ENCODE results near the gene ID1. TPM values are rescaled to one million over a fixed set of nuclear protein-coding genes. Genes with fewer than 3 reads are reported as not detected.

Gene ID1
- total and polyA plus RNA-seq, 2 of the 13 experiments (the other 11 are each of a cell fraction or from before 2014, with no cell fraction given): 320 to 419 TPM

DNA sequence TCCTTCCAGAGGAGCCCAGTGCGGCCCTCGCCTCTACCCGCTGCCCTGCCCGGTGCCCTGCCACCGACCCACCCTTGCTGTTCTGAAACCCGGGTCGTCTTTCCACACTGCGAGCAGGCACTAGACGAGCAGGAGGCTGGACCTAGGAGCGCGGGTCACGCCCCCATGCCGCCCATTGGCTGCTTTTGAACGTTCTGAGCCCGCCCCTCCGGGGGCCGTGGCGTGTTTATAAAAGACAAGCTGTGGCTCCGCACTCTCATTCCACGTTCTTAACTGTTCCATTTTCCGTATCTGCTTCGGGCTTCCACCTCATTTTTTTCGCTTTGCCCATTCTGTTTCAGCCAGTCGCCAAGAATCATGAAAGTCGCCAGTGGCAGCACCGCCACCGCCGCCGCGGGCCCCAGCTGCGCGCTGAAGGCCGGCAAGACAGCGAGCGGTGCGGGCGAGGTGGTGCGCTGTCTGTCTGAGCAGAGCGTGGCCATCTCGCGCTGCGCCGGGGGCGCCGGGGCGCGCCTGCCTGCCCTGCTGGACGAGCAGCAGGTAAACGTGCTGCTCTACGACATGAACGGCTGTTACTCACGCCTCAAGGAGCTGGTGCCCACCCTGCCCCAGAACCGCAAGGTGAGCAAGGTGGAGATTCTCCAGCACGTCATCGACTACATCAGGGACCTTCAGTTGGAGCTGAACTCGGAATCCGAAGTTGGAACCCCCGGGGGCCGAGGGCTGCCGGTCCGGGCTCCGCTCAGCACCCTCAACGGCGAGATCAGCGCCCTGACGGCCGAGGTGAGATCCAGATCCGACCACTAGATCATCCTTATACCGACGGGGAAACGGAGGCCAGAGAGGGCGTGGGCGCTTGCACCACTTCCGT, at the start of gene ID1 (continued):
- peak; percentile 90 for TF ChIP-seq ZNF350 (CRISPR knock-in tag; IDR thresholded peaks at IDR 0.05; ENCODE audit: borderline replicate concordance, low read depth)
- TF ChIP-seq HOXA5 (CRISPR knock-in tag; IDR thresholded peaks at IDR 0.05): peak; percentile 98
- TF ChIP-seq PHF5A (CRISPR knock-in tag; IDR thresholded peaks at IDR 0.05; ENCODE audit: low read depth, unreplicated experiment): peak; percentile 97
- peak; percentile 86; the same call in 1 of the 2 replicates for TF ChIP-seq ZFP36L2 (CRISPR knock-in tag; IDR thresholded peaks at IDR 0.05)
- TF ChIP-seq ZNF713 (CRISPR knock-in tag; IDR thresholded peaks at IDR 0.05): peak; percentile 96; the same call in 1 of the 2 replicates
- TF ChIP-seq, protein P1, sequence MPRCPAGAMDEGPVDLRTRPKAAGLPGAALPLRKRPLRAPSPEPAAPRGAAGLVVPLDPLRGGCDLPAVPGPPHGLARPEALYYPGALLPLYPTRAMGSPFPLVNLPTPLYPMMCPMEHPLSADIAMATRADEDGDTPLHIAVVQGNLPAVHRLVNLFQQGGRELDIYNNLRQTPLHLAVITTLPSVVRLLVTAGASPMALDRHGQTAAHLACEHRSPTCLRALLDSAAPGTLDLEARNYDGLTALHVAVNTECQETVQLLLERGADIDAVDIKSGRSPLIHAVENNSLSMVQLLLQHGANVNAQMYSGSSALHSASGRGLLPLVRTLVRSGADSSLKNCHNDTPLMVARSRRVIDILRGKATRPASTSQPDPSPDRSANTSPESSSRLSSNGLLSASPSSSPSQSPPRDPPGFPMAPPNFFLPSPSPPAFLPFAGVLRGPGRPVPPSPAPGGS (CRISPR knock-in tag; IDR thresholded peaks at IDR 0.05): peak; percentile 96
- peak; percentile 88 for TF ChIP-seq ZZZ3 (CRISPR knock-in tag; IDR thresholded peaks at IDR 0.05; ENCODE audit: borderline replicate concordance)
- TF ChIP-seq, protein P2, sequence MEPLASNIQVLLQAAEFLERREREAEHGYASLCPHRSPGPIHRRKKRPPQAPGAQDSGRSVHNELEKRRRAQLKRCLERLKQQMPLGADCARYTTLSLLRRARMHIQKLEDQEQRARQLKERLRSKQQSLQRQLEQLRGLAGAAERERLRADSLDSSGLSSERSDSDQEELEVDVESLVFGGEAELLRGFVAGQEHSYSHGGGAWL (CRISPR knock-in tag; IDR thresholded peaks at IDR 0.05): peak; percentile 97
- peak; percentile 22; the same call in 1 of the 2 replicates for TF ChIP-seq HDAC2 (CRISPR knock-in tag; IDR thresholded peaks at IDR 0.05)
- peak; percentile 92 for TF ChIP-seq DNMT1 (CRISPR knock-in tag; IDR thresholded peaks at IDR 0.05)
- TF ChIP-seq RARG (CRISPR knock-in tag; IDR thresholded peaks at IDR 0.05; ENCODE audit: low read depth): peak; percentile 96
- peak; percentile 97 for TF ChIP-seq SSRP1 (CRISPR knock-in tag; IDR thresholded peaks at IDR 0.05)
- TF ChIP-seq ZNF232 (CRISPR knock-in tag; IDR thresholded peaks at IDR 0.05; ENCODE audit: borderline replicate concordance): peak; percentile 76
- TF ChIP-seq, protein P3, sequence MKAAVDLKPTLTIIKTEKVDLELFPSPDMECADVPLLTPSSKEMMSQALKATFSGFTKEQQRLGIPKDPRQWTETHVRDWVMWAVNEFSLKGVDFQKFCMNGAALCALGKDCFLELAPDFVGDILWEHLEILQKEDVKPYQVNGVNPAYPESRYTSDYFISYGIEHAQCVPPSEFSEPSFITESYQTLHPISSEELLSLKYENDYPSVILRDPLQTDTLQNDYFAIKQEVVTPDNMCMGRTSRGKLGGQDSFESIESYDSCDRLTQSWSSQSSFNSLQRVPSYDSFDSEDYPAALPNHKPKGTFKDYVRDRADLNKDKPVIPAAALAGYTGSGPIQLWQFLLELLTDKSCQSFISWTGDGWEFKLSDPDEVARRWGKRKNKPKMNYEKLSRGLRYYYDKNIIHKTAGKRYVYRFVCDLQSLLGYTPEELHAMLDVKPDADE (CRISPR knock-in tag; IDR thresholded peaks at IDR 0.05): no peak
- TF ChIP-seq, protein P4, sequence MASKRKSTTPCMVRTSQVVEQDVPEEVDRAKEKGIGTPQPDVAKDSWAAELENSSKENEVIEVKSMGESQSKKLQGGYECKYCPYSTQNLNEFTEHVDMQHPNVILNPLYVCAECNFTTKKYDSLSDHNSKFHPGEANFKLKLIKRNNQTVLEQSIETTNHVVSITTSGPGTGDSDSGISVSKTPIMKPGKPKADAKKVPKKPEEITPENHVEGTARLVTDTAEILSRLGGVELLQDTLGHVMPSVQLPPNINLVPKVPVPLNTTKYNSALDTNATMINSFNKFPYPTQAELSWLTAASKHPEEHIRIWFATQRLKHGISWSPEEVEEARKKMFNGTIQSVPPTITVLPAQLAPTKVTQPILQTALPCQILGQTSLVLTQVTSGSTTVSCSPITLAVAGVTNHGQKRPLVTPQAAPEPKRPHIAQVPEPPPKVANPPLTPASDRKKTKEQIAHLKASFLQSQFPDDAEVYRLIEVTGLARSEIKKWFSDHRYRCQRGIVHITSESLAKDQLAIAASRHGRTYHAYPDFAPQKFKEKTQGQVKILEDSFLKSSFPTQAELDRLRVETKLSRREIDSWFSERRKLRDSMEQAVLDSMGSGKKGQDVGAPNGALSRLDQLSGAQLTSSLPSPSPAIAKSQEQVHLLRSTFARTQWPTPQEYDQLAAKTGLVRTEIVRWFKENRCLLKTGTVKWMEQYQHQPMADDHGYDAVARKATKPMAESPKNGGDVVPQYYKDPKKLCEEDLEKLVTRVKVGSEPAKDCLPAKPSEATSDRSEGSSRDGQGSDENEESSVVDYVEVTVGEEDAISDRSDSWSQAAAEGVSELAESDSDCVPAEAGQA (IDR thresholded peaks at IDR 0.05; ENCODE audit: low read depth): no peak; the same call in none of the 2 replicates
- TF ChIP-seq, protein P4 (CRISPR knock-in tag; IDR thresholded peaks at IDR 0.05; ENCODE audit: borderline replicate concordance): peak; percentile 58
- peak; percentile 80; the same call in 1 of the 2 replicates for TF ChIP-seq ZSCAN31 (CRISPR knock-in tag; IDR thresholded peaks at IDR 0.05; ENCODE audit: low read depth)
- TF ChIP-seq SETDB1 (CRISPR knock-in tag; IDR thresholded peaks at IDR 0.05; ENCODE audit: borderline replicate concordance): no peak
- TF ChIP-seq ZFP82 (CRISPR knock-in tag; IDR thresholded peaks at IDR 0.05; ENCODE audit: borderline replicate concordance): peak; percentile 97

All from HepG2 (cell line).